Measurements from ENCODE around the gene CLMP. TPM values are rescaled to one million over a fixed set of nuclear protein-coding genes. Genes with fewer than 3 reads are reported as not detected.

The CLMP gene
- total and polyA plus RNA-seq, 3 donors from 2014 or later = 6.0 to 6.5 (median 6.3) TPM

DNA sequence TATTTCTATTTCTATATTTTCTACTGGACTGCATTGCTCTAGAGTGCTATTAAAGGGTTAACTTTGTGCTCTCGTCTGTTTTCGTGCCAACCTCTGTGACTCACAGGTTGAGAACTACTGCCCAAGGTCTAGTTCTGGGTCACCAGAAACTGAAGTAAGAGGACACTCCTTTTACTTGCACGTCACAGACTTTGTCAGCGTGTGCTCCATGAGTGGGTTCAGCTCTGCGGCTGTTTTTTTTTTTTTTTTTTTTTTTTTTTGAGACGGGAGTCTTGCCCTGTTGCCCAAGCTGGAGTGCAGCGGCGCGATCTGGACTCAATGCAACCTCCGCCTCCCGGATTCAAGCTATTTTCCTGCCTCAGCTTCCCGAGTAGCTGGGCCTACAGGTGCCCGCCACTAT, 49.8 kb downstream of the CLMP start:
- no peak for TF ChIP-seq CTCF (IDR thresholded peaks at IDR 0.05)
- no peak for TF ChIP-seq POLR2A (IDR thresholded peaks at IDR 0.05)
- Histone ChIP-seq H3K36me3 (ENCODE audit: low read depth, missing control alignments) (no peaks in the 10 kb centered on the region), H3K27ac (no peak overlapping the region), H3K27me3 (no peaks in the 10 kb centered on the region), H3K4me1 (no peaks in the 10 kb centered on the region), H3K4me3 (no peak overlapping the region), H3K9me3 (no peaks in the 10 kb centered on the region)
- intact Hi-C loops (cut with DNase I; ENCODE audit: low total_unique reads) = no loop called here
- WGBS, 2 donors = 24 to 34% methylated on average over 13 of the region's 13 CpGs
- DNase-seq = no peak

- H3K4me1 ChIP-seq = no peaks in the 10 kb centered on the region
- TF ChIP-seq POLR2A (IDR thresholded peaks at IDR 0.05) (no peak), CTCF (IDR thresholded peaks at IDR 0.05) (no peak)
- no peaks in the 10 kb centered on the region for H3K36me3 ChIP-seq (ENCODE audit: low read depth, missing control alignments)
- WGBS, 2 donors = 83 to 84% methylated on average over 3 of the region's 3 CpGs
- H3K27ac ChIP-seq = no peak overlapping the region
- DNase-seq = no peak
- intact Hi-C loops (cut with DNase I; ENCODE audit: low total_unique reads) = no loop called here
- no peaks in the 10 kb centered on the region for H3K27me3 ChIP-seq
- no peaks in the 10 kb centered on the region for H3K9me3 ChIP-seq
- H3K4me3 ChIP-seq = no peak overlapping the region
Observed at GRCh38 chr11:123144707-123145106, 50.3 kb downstream of the CLMP start.

DNA sequence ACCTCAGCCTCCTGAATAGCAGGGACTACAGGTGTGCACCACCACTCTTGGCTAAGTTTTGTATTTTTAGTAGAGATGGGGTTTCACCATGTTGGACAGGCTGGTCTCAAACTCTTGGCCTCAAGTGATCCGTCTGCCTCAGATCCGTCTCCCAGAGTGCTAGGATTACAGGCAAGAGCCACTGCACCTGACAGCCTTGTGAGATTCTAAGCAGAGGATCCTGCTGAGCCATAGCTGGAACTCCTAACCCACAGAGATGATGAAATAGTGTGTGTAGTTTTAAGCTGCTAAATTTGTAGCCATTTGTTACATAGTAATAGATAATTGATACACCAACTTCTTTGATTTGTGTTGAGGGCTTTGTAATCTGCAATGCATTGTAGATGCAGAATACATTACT, 51.1 kb downstream of the CLMP start:
- H3K27me3 ChIP-seq = no peaks in the 10 kb centered on the region
- H3K9me3 ChIP-seq = no peaks in the 10 kb centered on the region
- DNase-seq = no peak
- no peak overlapping the region for H3K27ac ChIP-seq
- no peak overlapping the region for H3K4me3 ChIP-seq
- no peaks in the 10 kb centered on the region for H3K4me1 ChIP-seq
- no peaks in the 10 kb centered on the region for H3K36me3 ChIP-seq (ENCODE audit: low read depth, missing control alignments)
- intact Hi-C loops (cut with DNase I; ENCODE audit: low total_unique reads) = no loop called here
- WGBS, 2 donors = 92 to 100% methylated on average over 2 of the region's 2 CpGs
- no peak for TF ChIP-seq CTCF (IDR thresholded peaks at IDR 0.05)
- TF ChIP-seq POLR2A (IDR thresholded peaks at IDR 0.05) = no peak

DNA sequence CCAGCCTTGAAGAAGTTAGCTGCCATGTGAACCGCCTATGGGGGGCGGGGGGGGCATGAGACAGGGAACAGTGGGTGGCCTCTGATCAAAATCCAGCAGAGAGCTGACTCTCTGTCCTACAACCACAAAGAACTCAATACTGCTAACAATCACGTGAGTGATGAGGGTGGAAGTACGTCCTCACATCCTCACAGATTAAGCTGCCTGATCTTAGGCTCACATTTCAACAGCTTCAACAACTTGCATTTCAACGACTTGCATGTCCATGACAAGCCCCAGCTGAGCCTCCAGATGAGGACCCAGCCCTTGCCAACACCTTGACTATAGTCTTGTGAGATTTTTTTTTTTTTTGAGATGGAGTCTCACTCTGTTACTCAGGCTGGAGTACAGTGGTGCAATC, 51.6 kb downstream of the CLMP start:
- Histone ChIP-seq H3K27ac (no peak overlapping the region), H3K4me3 (no peak overlapping the region), H3K36me3 (ENCODE audit: low read depth, missing control alignments) (no peaks in the 10 kb centered on the region), H3K4me1 (no peaks in the 10 kb centered on the region), H3K9me3 (no peaks in the 10 kb centered on the region), H3K27me3 (no peaks in the 10 kb centered on the region)
- no peak for DNase-seq
- 74 to 78% methylated on average over 5 of the region's 5 CpGs for WGBS, 2 donors
- TF ChIP-seq CTCF (IDR thresholded peaks at IDR 0.05) = no peak
- TF ChIP-seq POLR2A (IDR thresholded peaks at IDR 0.05) = no peak
- intact Hi-C loops (cut with DNase I; ENCODE audit: low total_unique reads) = no loop called here

DNA sequence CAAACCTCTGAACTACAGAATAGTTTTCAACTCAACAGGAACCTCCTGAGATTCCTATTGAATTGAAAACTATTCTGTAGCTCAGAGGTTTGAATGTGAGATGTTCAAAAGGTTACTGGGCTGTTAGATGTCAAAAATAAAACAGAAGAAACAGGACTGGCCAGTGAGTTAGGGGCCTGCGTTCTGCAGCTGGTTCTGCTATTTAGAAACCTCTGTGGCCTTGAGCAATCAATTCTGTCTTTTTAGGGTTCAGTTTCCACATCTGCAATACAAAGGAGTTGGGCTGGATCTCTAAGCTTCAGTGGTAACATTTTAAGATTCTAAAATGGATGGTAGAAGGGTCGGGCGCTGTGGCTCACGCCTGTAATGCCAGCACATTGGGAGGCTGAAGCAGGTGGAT, 55.8 kb downstream of the CLMP start:
- TF ChIP-seq POLR2A (IDR thresholded peaks at IDR 0.05) = no peak
- no peak for TF ChIP-seq CTCF (IDR thresholded peaks at IDR 0.05)
- Histone ChIP-seq H3K4me3 (no peak overlapping the region), H3K27ac (no peak overlapping the region), H3K36me3 (ENCODE audit: low read depth, missing control alignments) (no peaks in the 10 kb centered on the region), H3K4me1 (peaks cover 6% of the 10 kb centered on the region), H3K27me3 (no peaks in the 10 kb centered on the region), H3K9me3 (no peaks in the 10 kb centered on the region)
- DNase-seq = no peak
- 90 to 91% methylated on average over 4 of the region's 4 CpGs for WGBS, 2 donors
- intact Hi-C loops (cut with DNase I; ENCODE audit: low total_unique reads) = no loop called here

Measured in testis (tissue), 3 donors.